Activated gamma-delta T cell treated with Interleukin-2 at 50 U/mL for 16 hours (primary cell): ENCODE measurements around the gene TCP1.
"Not testable (repeated sequence)": the region's sequence is repeated elsewhere in the genome, so short reads cannot be mapped to it uniquely, and the experiment has no call there.

Experiments
- DNase-seq: peaks from one replicate; pipeline ENCODE4 v3.0.0-alpha.2; 2020

Gene TCP1

GRCh38 chr6:159769470-159769869, 19.9 kb downstream of the TCP1 start:
- DNase-seq = no peak

- DNase-seq = no peak
Observed at GRCh38 chr6:159766906-159767305, 22.5 kb downstream of the TCP1 start.

DNA sequence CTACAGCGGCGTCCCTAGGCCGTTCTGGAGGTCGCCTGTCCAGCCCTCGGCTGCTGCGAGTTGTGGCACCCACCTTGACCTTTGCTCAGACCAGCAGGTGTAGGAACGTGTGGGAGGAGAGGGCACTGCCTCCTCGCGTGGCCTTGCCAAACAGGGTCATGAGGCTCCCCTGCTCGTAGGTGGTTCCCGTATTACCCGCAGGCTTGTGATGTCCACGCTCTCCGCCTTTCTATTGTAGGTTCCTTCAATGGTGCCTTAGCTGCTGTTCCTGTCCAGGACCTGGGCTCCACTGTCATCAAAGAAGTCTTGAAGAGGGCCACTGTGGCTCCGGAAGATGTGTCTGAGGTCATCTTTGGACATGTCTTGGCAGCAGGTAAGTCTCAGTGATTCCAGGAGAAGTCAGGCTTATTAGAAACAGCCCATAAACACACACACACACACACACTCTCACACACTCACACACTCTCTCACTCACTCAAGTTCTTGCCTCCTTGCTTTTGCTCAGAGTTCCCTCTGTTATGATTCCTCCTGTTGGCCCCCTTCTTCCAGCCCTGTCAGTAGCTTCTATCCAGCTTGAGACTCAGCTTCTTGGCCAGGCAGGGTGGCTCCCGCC, 26.6 kb downstream of the TCP1 start:
- no peak for DNase-seq

- peak; percentile 92 for DNase-seq
Observed at GRCh38 chr6:159761873-159762680, 27.3 kb downstream of the TCP1 start, which contains the start of gene ACAT2. Gene ACAT2 (plus strand): TSS chr6:159762045. CDS start chr6:159762088, 43 bp downstream.

DNA sequence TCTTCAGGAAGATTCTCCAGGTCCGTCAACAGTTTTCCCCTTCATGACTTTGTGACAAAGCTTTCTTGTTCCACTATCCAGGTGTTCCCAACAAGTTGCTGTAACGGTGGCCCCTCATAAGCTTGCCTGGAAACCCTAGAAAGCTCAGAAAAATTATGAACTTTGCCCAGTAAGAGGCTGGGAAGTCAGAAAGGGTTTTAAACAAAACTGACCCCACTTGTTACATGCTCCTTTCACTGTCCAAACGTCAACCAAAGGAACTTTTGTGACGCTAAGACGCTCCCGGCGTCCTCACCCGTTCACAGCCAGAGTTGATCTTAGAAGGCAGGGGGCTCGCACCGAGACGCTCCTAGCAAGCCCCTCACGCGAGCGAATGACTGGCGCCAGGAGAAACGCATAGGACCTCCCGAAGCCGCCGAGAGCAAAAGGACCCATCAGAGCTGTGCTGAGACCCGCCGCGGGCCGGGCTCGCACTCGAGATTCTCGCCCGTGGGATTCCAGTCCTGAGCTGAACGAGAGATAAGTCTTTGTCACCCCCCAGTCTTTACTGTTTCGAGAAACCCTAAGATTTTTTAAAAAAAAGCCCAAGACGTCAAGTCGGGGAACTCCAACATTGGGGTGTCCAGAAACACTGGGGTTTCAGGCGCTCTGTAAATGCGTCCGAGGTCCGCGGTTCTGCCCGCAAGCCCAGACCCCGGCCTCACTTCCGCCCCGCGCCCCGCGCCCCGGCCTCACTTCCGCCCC, 28.1 kb downstream of the TCP1 start:
- DNase-seq = no peak

DNA sequence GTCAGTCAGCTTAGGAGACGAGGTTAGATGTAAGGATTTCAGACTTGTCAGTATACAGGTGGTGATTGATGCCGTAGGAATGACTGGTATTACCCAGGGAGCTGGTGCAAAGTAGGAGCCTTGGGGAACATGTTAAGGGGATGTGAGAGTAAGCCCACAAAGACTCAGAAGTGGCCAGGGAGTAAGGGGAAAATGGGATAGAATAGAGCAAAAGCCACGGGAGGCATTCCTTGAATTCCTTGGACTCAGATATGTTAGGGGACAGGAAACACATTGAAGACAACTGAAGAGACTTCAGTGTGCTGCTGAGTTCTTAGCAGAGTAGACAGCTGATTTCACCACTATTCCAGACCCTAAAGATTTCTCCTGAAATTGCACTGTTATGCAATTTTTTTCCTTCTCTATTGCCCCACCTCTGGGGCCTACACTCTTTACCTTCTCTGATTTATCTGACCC, 28.8 kb downstream of the TCP1 start:
- no peak for DNase-seq

DNA sequence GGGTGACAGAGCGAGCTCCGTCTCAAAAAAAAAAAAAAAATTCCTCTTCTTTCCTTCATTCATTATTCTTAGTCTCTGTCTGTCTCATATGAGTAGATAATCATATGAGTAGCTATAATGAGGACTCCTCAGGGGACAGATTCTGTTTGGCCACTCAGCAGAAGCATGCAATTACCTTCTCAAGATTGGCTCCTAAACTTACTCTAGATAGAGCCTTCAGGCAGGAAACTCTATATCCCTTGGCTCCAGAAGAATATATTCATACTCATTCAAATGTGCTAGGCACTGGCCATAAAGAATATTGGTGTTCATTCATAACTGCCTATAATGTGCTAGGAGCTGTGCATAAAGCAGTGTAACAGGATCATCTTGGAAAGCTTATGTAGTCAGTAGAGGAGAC, 29.8 kb downstream of the TCP1 start:
- DNase-seq = no peak

GRCh38 chr6:159758031-159759001, 31.1 kb downstream of the TCP1 start:
- no peak for DNase-seq

DNA sequence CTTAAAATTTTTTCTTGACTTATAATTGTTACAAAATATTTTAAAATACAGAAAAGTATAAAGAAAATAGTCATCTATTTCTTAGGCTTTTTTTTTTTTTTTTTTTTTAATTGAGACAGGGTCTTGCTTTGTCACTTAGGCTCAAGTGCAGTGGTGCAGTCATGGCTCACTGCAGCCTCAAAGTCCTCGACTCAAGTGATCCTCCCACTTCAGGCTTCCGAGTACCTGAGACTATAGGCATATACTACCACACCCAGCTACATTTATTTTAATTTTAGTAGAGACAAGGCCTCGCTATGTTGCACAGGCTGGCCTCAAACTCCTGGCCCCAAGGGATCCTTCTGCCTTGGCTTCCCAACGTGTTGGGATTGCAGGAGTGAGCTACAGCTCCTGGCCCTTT, 32.9 kb downstream of the TCP1 start:
- no peak for DNase-seq

GRCh38 chr6:159754959-159755914, 34.2 kb downstream of the TCP1 start:
- DNase-seq = no peak

- DNase-seq = no peak
Observed at GRCh38 chr6:159754401-159754800, 35.0 kb downstream of the TCP1 start.

DNA sequence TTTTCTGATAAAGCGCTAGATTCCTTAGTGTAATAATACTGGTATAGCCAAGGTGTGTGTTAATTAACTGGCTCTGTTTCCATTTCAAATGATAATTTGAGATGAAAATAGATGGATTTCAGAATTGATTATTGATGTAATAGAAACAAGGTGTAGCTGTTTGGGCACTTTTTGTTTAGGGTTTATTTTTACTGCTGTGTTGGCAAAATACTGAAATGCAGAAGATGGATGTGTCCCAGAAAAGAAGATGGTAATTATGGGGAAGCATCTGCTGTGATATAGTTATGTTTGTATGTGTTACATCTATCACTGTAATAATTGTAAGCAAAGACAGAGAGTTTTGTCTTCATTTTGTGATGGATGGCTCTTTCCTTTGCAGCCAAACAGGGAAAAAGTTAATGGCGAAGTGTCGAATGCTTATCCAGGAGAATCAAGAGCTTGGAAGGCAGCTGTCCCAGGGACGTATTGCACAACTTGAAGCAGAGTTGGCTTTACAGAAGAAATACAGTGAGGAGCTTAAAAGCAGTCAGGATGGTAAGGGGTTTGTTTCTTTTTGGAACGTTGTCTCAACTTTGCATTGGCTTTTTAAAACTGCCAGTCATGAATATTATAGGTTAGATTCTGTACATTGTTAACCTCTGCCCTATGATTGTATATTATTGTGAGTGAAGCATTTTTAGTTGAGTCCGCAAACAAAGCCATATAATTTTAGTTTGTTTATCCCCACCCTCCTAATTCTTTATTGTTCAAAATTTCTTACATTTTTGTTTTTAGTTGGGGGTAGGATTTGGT, 36.1 kb downstream of the TCP1 start:
- DNase-seq = no peak

GRCh38 chr6:159751448-159751847, 38.0 kb downstream of the TCP1 start:
- no peak for DNase-seq

DNA sequence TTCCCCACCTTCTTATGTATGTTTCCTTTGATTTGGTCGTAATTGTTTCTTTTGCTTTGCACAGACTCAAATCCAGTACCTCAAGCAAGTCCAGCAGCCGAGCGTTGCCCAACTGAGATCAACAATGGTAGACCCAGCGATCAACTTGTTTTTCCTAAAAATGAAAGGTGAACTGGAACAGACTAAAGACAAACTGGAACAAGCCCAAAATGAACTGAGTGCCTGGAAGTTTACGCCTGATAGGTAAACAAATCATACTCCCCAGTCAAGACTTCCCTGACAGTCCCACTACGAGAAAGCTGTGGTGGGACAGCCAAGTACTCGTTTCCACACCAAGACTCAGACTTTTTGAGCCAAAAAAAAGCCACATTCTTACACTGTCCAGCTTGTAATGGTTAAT, 41.3 kb downstream of the TCP1 start:
- not testable (repeated sequence) for DNase-seq

DNA sequence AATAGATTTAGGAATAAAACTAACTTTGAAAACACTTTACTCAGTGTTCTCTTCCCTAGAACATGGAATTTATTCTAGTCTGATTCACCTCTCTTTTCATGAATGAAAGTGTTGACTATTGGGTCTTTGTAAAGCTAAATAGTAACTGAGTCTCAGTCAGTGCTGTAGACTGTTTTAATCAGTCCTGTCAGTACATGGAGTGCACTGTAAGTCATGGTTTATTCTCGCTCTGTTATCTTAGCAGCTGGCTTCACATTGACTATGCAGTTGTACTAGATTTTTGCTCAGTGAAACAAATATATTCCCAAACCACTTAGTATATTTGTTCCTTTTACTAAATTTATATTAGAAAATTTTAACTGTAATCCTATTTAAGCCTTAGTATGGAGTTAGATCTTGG, 42.6 kb downstream of the TCP1 start:
- no peak for DNase-seq

- no peak for DNase-seq
Observed at GRCh38 chr6:159745081-159745480, 44.3 kb downstream of the TCP1 start.

DNA sequence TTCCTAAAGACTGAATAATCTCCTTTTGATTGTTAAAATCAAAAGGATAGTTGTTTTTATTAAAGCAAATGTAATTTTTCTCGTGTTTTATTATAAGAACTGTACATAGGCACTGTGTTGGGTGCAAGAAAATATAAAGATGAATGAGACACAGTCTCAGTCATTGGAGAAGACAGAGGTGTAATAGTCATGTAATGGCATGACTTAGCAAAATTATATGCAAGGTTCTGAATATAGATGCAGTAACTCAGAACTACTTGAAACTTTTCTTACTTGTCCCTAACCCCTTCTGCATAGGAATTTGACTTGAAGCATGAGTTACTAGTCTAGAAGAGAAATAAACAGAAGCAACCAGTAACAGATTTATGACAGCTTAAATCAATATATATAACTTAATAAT, 47.2 kb downstream of the TCP1 start:
- no peak for DNase-seq

DNA sequence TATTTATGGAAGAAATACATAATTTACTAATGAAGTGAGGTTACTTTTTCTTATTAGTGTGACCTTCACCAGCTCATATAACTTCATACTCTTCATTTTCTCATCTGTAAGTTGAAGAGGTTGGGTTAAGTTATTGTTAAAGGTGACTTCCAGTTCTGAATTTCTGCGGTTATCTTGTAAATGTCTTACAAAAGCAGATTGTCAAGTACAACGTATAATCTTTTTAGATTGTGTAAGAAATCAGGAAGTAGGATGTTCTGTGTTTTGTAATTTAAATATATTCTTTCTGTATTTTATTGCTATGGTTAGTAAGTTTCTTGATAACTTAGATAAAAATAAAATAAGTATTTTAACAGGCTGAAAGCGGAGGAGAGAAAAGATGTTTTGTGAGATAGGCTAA, 50.1 kb downstream of the TCP1 start:
- no peak for DNase-seq

DNA sequence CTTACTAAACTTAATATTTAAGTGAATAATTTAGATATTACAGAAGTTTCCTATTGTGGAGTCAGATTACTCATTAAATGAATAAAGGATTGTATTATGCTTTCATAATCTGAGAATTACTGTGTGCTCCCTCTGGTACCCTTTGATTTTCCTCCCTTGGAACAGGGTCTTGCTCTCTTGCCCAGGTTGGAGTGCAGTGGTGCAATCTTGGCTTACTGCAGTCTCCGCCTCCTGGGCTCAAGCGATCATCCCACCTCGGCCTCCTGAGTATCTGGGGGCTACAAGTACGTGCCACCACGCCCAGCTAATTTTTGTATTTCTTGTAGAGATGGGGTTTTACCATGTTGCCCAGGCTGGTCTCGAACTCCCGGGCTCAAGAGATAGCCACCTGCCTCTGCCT, 52.5 kb downstream of the TCP1 start:
- DNase-seq = no peak

DNA sequence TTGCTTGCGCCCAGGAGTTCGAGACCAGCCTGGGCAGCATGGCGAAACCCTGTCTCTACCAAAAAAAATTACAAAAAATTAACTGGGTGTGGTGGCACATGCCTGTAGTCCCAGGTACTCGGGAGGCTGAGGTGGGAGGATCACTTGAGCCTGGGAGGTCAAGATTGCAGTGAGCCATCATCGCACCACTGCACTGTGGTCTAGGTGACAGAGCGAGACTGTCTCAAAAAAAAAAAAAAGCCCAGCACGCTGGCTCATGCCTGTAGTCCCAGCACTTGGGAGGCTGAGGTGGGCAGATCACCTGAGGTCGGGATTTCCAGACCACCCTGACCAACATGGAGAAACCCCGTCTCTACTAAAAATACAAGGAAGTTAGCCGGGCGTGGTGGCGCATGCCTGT, 56.0 kb downstream of the TCP1 start:
- not testable (repeated sequence) for DNase-seq
